HepG2 (cell line): ENCODE data around the gene TSPAN31. TPM values are rescaled to one million over a fixed set of nuclear protein-coding genes. Genes with fewer than 3 reads are reported as not detected.

Experiments
- AGO1 ChIP-seq: fragments of 200-400 bp; formaldehyde crosslinking; IDR thresholded peaks from 2 replicates; pipeline ENCODE4 v1.6.1; 2017; ENCODE audit warnings: mild to moderate bottlenecking, low read depth, low read length, moderate library complexity; ENCODE audit not compliant: poor library complexity, severe bottlenecking
- DPF2 ChIP-seq: sonication (generic); formaldehyde crosslinking; IDR thresholded peaks from 2 replicates; pipeline ENCODE4 v1.4.0; 2020; ENCODE audit warnings: mild to moderate bottlenecking, low read depth, missing genetic modification reagents, borderline replicate concordance
- DRAP1 ChIP-seq: IDR thresholded peaks from 2 replicates; pipeline ENCODE4 v1.6.1; 2016; ENCODE audit warnings: missing genetic modification reagents, missing compliant biosample characterization
- FOXK2 ChIP-seq: fragments of 450-650 bp; IDR thresholded peaks from 2 replicates; pipeline ENCODE4 v1.6.1; 2016
- KLF6 ChIP-seq: IDR thresholded peaks from 2 replicates; pipeline ENCODE4 v1.8.0; 2016; ENCODE audit warnings: missing biosample characterization, missing genetic modification reagents
- MED8 ChIP-seq: sonication (generic); formaldehyde crosslinking; IDR thresholded peaks from 2 replicates; pipeline ENCODE4 v1.8.1; 2023; ENCODE audit warnings: mild to moderate bottlenecking, missing genetic modification reagents; ENCODE audit not compliant: insufficient replicate concordance
- NFYB ChIP-seq: sonication (generic); formaldehyde crosslinking; IDR thresholded peaks from 2 replicates; pipeline ENCODE4 v1.4.0; 2020; ENCODE audit warnings: missing genetic modification reagents
- NKX3-1 ChIP-seq: sonication (generic); formaldehyde crosslinking; IDR thresholded peaks from 2 replicates; pipeline ENCODE4 v1.5.0; 2020; ENCODE audit warnings: missing genetic modification reagents
- PAF1 ChIP-seq: IDR thresholded peaks from 2 replicates; pipeline ENCODE4 v1.6.1; 2016; ENCODE audit warnings: missing genetic modification reagents, missing compliant biosample characterization
- PCBP1 ChIP-seq: fragments of 200-400 bp; formaldehyde crosslinking; IDR thresholded peaks from 2 replicates; pipeline ENCODE4 v1.6.1; 2017; ENCODE audit warnings: mild to moderate bottlenecking, low read depth, low read length, borderline replicate concordance
- TBX3 ChIP-seq: fragments of 450-650 bp; IDR thresholded peaks from 2 replicates; pipeline ENCODE4 v1.6.1; 2017; ENCODE audit warnings: antibody characterized with exemption, mild to moderate bottlenecking, inconsistent platforms, borderline replicate concordance
- TFDP1 ChIP-seq: IDR thresholded peaks from 2 replicates; pipeline ENCODE4 v1.6.1; 2016; ENCODE audit warnings: missing compliant biosample characterization, missing genetic modification reagents, borderline replicate concordance
- ZBTB20 ChIP-seq: sonication (generic); formaldehyde crosslinking; IDR thresholded peaks from 2 replicates; pipeline ENCODE4 v1.8.1; 2023; ENCODE audit warnings: missing genetic modification reagents, low read depth, mild to moderate bottlenecking, borderline replicate concordance
- ZC3H4 ChIP-seq: sonication (generic); formaldehyde crosslinking; IDR thresholded peaks from 2 replicates; pipeline ENCODE4 v1.4.0; 2020; ENCODE audit warnings: missing genetic modification reagents, borderline replicate concordance
- ZMYM2 ChIP-seq: sonication (generic); formaldehyde crosslinking; IDR thresholded peaks from 2 replicates; pipeline ENCODE4 v1.8.0; 2022; ENCODE audit warnings: mild to moderate bottlenecking, missing genetic modification reagents
- ZNF12 ChIP-seq: sonication (generic); formaldehyde crosslinking; IDR thresholded peaks from 2 replicates; pipeline ENCODE4 v1.5.0; 2020; ENCODE audit warnings: missing genetic modification reagents
- ZNF44 ChIP-seq: sonication (generic); formaldehyde crosslinking; IDR thresholded peaks from 2 replicates; pipeline ENCODE4 v1.5.1; 2020; ENCODE audit warnings: mild to moderate bottlenecking, missing genetic modification reagents
- ZNF580 ChIP-seq: IDR thresholded peaks from 2 replicates; pipeline ENCODE4 v1.6.1; 2016; ENCODE audit warnings: low read depth, borderline replicate concordance
- ZNF740 ChIP-seq: sonication (generic); formaldehyde crosslinking; IDR thresholded peaks from 2 replicates; pipeline ENCODE4 v1.4.0; 2020; ENCODE audit warnings: missing genetic modification reagents
- ZNF747 ChIP-seq: sonication (generic); formaldehyde crosslinking; IDR thresholded peaks from 2 replicates; pipeline ENCODE4 v1.8.1; 2023; ENCODE audit warnings: missing genetic modification reagents, mild to moderate bottlenecking, borderline replicate concordance
- ZNF766 ChIP-seq: sonication (generic); formaldehyde crosslinking; IDR thresholded peaks from 2 replicates; pipeline ENCODE4 v1.5.0; 2020; ENCODE audit warnings: missing genetic modification reagents, borderline replicate concordance
- ZNF83 ChIP-seq: sonication (generic); formaldehyde crosslinking; IDR thresholded peaks from 2 replicates; pipeline ENCODE4 v1.4.0; 2020; ENCODE audit warnings: missing genetic modification reagents, mild to moderate bottlenecking, borderline replicate concordance
- ZSCAN12 ChIP-seq: sonication (generic); formaldehyde crosslinking; IDR thresholded peaks from 2 replicates; pipeline ENCODE4 v1.9.0; 2021; ENCODE audit warnings: mild to moderate bottlenecking, missing genetic modification reagents
- polyA plus RNA-seq, 8 experiments: library from polyadenylated mRNA; depleted of rRNA in 3 of 8; stranded (reverse) in 7 of 8; unstranded in 1 of 8; fragments of >200 nt; fragmentation: Illumina TruSeq in 4 of 8; extraction: Trizol in 4 of 8; gene quantifications; 2 replicates each; pipeline versions ENCODE4 v1.2.1 to v1.2.3, GENCODE V29; 2011 to 2016; ENCODE audit warnings: low read depth in 4 of 8, missing spikeins in 1 of 8, mixed read lengths in 1 of 8; ENCODE audit not compliant: insufficient read depth in 1 of 8
- total RNA-seq, 5 experiments: library from RNA; depleted of rRNA; stranded (reverse); fragments of >200 nt; fragmentation: Illumina TruSeq; extraction: Trizol; gene quantifications; 2 replicates each; pipeline ENCODE4 v1.2.3, GENCODE V29; 2016; ENCODE audit warnings: low read depth in 1 of 5
- TF ChIP-seq, protein P1 (sequence below): sonication (generic); formaldehyde crosslinking; IDR thresholded peaks from 2 replicates; pipeline ENCODE4 v1.9.0; 2021; ENCODE audit warnings: missing genetic modification reagents, borderline replicate concordance
- TF ChIP-seq, protein P2 (sequence below): sonication (generic); formaldehyde crosslinking; IDR thresholded peaks from 2 replicates; pipeline ENCODE4 v1.4.0; 2020; ENCODE audit warnings: missing genetic modification reagents

Gene TSPAN31
- total and polyA plus RNA-seq, 2 of the 13 experiments (the other 11 are each of a cell fraction or from before 2014, with no cell fraction given) = 10.4 to 24.6 TPM

DNA sequence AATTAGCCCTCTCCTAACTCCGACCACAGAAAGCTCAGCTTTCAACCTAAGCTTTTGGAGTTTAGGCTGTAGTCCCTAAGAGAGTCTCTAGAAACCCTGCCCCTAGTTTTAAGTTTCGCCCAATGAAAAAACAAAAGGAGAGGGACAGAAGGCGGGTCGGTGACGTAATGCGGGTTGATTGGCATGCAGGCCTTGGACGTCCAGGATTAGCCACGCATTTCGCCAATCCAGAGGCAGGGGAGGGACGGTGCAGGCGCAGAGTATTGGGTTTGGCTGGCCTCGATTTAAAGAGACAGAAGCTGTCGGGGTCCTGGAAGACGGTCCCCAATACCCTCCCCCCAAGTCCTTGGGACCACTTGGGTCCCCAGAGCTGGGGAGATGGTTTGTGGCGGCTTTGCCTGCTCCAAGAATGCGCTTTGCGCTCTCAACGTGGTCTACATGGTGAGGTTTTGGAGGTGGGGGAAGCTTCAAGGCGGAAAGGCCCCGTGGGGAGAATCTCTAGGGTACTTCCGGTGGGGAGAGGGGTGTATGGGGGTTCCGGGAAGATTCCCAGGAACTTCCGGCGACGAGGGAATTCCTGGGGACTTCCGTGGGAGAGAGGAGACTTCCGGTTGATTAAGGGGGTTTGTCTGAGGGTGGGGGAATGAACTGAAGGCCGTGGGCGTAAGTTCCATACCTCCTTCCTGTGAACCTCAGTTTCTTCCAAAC, at the start of gene TSPAN31 (continued):
- TF ChIP-seq ZNF766 (CRISPR knock-in tag) (no peak), ZNF44 (CRISPR knock-in tag) (no peak), ZNF747 (no peak), MED8 (CRISPR knock-in tag) (no peak), ZNF83 (CRISPR knock-in tag) (no peak), NKX3-1 (no peak), KLF6 (CRISPR knock-in tag) (no peak; the same call in 1 of the 2 replicates), ZSCAN12 (CRISPR knock-in tag) (no peak), ZMYM2 (no peak), FOXK2 (no peak), PAF1 (no peak), AGO1 (peak; percentile 91), ZNF580 (CRISPR knock-in tag) (no peak), ZBTB20 (CRISPR knock-in tag) (no peak), ZNF740 (CRISPR knock-in tag) (no peak), DPF2 (CRISPR knock-in tag) (no peak), DRAP1 (CRISPR knock-in tag) (peak; percentile 82), ZNF12 (no peak), PCBP1 (0 out of 2 replicates have a peak, but pooled peaks have one; percentile 27), TBX3 (no peak), TFDP1 (CRISPR knock-in tag) (peak; percentile 43; the same call in 1 of the 2 replicates), ZC3H4 (no peak), NFYB (CRISPR knock-in tag) (peak; percentile 96)
- TF ChIP-seq, protein P1, sequence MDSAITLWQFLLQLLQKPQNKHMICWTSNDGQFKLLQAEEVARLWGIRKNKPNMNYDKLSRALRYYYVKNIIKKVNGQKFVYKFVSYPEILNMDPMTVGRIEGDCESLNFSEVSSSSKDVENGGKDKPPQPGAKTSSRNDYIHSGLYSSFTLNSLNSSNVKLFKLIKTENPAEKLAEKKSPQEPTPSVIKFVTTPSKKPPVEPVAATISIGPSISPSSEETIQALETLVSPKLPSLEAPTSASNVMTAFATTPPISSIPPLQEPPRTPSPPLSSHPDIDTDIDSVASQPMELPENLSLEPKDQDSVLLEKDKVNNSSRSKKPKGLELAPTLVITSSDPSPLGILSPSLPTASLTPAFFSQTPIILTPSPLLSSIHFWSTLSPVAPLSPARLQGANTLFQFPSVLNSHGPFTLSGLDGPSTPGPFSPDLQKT (CRISPR knock-in tag) = 0 out of 2 replicates have a peak, but pooled peaks have one; percentile 10
- TF ChIP-seq, protein P2, sequence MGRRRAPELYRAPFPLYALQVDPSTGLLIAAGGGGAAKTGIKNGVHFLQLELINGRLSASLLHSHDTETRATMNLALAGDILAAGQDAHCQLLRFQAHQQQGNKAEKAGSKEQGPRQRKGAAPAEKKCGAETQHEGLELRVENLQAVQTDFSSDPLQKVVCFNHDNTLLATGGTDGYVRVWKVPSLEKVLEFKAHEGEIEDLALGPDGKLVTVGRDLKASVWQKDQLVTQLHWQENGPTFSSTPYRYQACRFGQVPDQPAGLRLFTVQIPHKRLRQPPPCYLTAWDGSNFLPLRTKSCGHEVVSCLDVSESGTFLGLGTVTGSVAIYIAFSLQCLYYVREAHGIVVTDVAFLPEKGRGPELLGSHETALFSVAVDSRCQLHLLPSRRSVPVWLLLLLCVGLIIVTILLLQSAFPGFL (CRISPR knock-in tag) = no peak
